Natural killer cell (primary cell): ENCODE measurements around the gene RAD9A. TPM values are rescaled to one million over a fixed set of nuclear protein-coding genes. Genes with fewer than 3 reads are reported as not detected.

Source experiments
- ATAC-seq, 3 donors: fragments of 150-1000 bp in 2 of 3; fragments of 200-7000 bp in 1 of 3; cut with Tn5 transposase; 1 replicate in 1 of 3; 2 replicates in 2 of 3; pipeline ENCODE4 v1.10.0; 2021; ENCODE audit warnings: mild to moderate bottlenecking in 2 of 3, moderate library complexity in 2 of 3
- DNase-seq, 2 donors: peaks; one replicate each; pipeline versions ENCODE4 v3.0.0 to v3.0.0-alpha.2; 2013 to 2021; ENCODE audit warnings: mixed read lengths in 1 of 2
- H3K27ac ChIP-seq: one replicate; pipeline ENCODE4 v1.5.1; 2013; ENCODE audit warnings: mild to moderate bottlenecking, low read length
- H3K27me3 ChIP-seq: one replicate; pipeline ENCODE4 v1.6.1; 2013; ENCODE audit warnings: low read length; ENCODE audit not compliant: control insufficient read depth, insufficient read depth
- H3K36me3 ChIP-seq: one replicate; pipeline ENCODE4 v1.6.1; 2013; ENCODE audit warnings: low read length; ENCODE audit not compliant: control insufficient read depth, insufficient read depth
- H3K4me1 ChIP-seq: one replicate; pipeline ENCODE4 v1.6.1; 2013; ENCODE audit warnings: low read length; ENCODE audit not compliant: control insufficient read depth, insufficient read depth
- H3K4me3 ChIP-seq: one replicate; pipeline ENCODE4 v1.5.1; 2013; ENCODE audit warnings: low read length
- H3K9me3 ChIP-seq: one replicate; pipeline ENCODE4 v1.6.1; 2013; ENCODE audit warnings: low read length; ENCODE audit not compliant: control insufficient read depth, insufficient read depth
- H3K27ac Mint-ChIP-seq, 2 donors: one replicate each; pipeline ENCODE4 v1.8.0; 2022; ENCODE audit warnings: mild to moderate bottlenecking in 2 of 2, mixed read lengths in 2 of 2, moderate library complexity in 1 of 2
- H3K27me3 Mint-ChIP-seq, 2 donors: one replicate each; pipeline ENCODE4 v1.8.0; 2022; ENCODE audit warnings: low read depth in 2 of 2, mixed read lengths in 2 of 2
- H3K36me3 Mint-ChIP-seq: one replicate; pipeline ENCODE4 v1.8.0; 2022; ENCODE audit warnings: mixed read lengths
- H3K4me1 Mint-ChIP-seq, 2 donors: one replicate each; pipeline ENCODE4 v1.8.0; 2022; ENCODE audit warnings: mixed read lengths in 2 of 2
- H3K4me3 Mint-ChIP-seq: one replicate; pipeline ENCODE4 v1.8.0; 2022; ENCODE audit warnings: mild to moderate bottlenecking, moderate library complexity, mixed read lengths
- H3K9me3 Mint-ChIP-seq, 2 donors: one replicate each; pipeline ENCODE4 v1.8.0; 2022; ENCODE audit warnings: mixed read lengths in 2 of 2
- CTCF ChIP-seq: fragments of 200-600 bp; IDR thresholded peaks from one replicate; pipeline ENCODE4 v1.8.0; 2022; ENCODE audit warnings: antibody characterized with exemption
- WGBS: methylation state at CpG from one replicate; pipeline ENCODE4 v1.1.7; 2013; ENCODE audit warnings: missing lambda C conversion rate; ENCODE audit not compliant: insufficient coverage; 5-methylcytosine and 5-hydroxymethylcytosine counted together
- intact Hi-C: fragments of 100-400 bp; cut with micrococcal nuclease; formaldehyde crosslinking; loops from one replicate; pipeline ENCODE4 v1.14.2; 2022
- total RNA-seq, 4 donors: library from RNA; stranded (reverse); fragments of 120-200 nt in 1 of 4; gene quantifications; one replicate each; pipeline versions ENCODE4 v1.2.3 to v1.2.4, GENCODE V29; 2013 to 2022

RAD9A gene
- total RNA-seq, 3 donors from 2014 or later (not counting 1 experiment from before 2014, with no cell fraction given) = 30.2 to 47.1 (median 37.3) TPM

GRCh38 chr11:67428052-67429001 is 36.5 kb downstream of the RAD9A start, which contains the start of gene RPS6KB2:
Gene RPS6KB2, plus strand, starts transcription at chr11:67428494. Its CDS starts 52 bp downstream, at chr11:67428546.
- Mint-ChIP-seq H3K36me3 (no peaks in the 10 kb centered on the region), H3K9me3 (no peaks in the 10 kb centered on the region), H3K27ac (peak within 1 kb of the TSS; percentile 92 to 94), H3K4me3 (peak within 1 kb of the TSS; percentile 93), H3K27me3 (no peaks in the 10 kb centered on the region), H3K4me1 (peaks cover 29 to 31% of the 10 kb centered on the region in 2 donors)
- DNase-seq (peak; percentile 99 to 100), ATAC-seq (peak; percentile 90 to 96 (median 91))
- no peak for TF ChIP-seq CTCF
- under 1% methylated on average over 68 of the region's 68 CpGs for WGBS
- H3K4me1 ChIP-seq = peaks cover 47% of the 10 kb centered on the region
- no peaks in the 10 kb centered on the region for H3K27me3 ChIP-seq
- peak within 1 kb of the TSS; percentile 83 for H3K27ac ChIP-seq
- H3K36me3 ChIP-seq = peaks cover 18% of the 10 kb centered on the region
- intact Hi-C loops = loop anchor here (5.0 kb wide), 1 partner anchor 34 kb away; no protein-coding TSS in a partner anchor
- H3K4me3 ChIP-seq = peak within 1 kb of the TSS; percentile 74
- no peaks in the 10 kb centered on the region for H3K9me3 ChIP-seq

- no peak for TF ChIP-seq CTCF
- intact Hi-C loops = loop anchor here (5.0 kb wide), 1 partner anchor 33 kb away; no protein-coding TSS in a partner anchor
- Histone ChIP-seq H3K36me3 (peaks cover 18% of the 10 kb centered on the region), H3K4me3 (peak overlapping the region; percentile 74), H3K27ac (peak overlapping the region; percentile 83), H3K4me1 (peaks cover 55% of the 10 kb centered on the region), H3K9me3 (no peaks in the 10 kb centered on the region), H3K27me3 (no peaks in the 10 kb centered on the region)
- Mint-ChIP-seq H3K27me3 (no peaks in the 10 kb centered on the region), H3K36me3 (no peaks in the 10 kb centered on the region), H3K9me3 (no peaks in the 10 kb centered on the region), H3K4me1 (peaks cover 37 to 39% of the 10 kb centered on the region in 2 donors), H3K27ac (peak overlapping the region; percentile 92 to 94), H3K4me3 (peak overlapping the region; percentile 93)
- ATAC-seq = no peak
- 61% methylated on average over 12 of the region's 12 CpGs for WGBS
- no peak for DNase-seq
Measured at GRCh38 chr11:67429038-67429668, 37.4 kb downstream of the RAD9A start.

GRCh38 chr11:67429722-67430121 is 37.9 kb downstream of the RAD9A start:
- intact Hi-C loops = loop anchor here (5.0 kb wide), 1 partner anchor 33 kb away; no protein-coding TSS in a partner anchor
- DNase-seq (no peak), ATAC-seq (no peak)
- no peaks in the 10 kb centered on the region for H3K9me3 Mint-ChIP-seq
- peak overlapping the region; percentile 58 for H3K4me3 Mint-ChIP-seq
- no peaks in the 10 kb centered on the region for H3K27me3 Mint-ChIP-seq
- Histone ChIP-seq H3K4me1 (peaks cover 55% of the 10 kb centered on the region), H3K27me3 (no peaks in the 10 kb centered on the region), H3K27ac (no peak overlapping the region), H3K4me3 (no peak overlapping the region), H3K36me3 (peaks cover 24% of the 10 kb centered on the region), H3K9me3 (no peaks in the 10 kb centered on the region)
- WGBS = 95% methylated on average over 11 of the region's 11 CpGs
- H3K4me1 Mint-ChIP-seq = peaks cover 36 to 39% of the 10 kb centered on the region in 2 donors
- TF ChIP-seq CTCF = no peak
- H3K27ac Mint-ChIP-seq = peak overlapping the region in 1 of 2 donors; percentile 53
- H3K36me3 Mint-ChIP-seq = no peaks in the 10 kb centered on the region
